DMS79 (cell line): ENCODE results near the gene MSI2.

Experiments used
- DNase-seq: peaks from one replicate; lab custom pipeline; 2025; lab: John Stamatoyannopoulos, UW

MSI2 gene

DNA sequence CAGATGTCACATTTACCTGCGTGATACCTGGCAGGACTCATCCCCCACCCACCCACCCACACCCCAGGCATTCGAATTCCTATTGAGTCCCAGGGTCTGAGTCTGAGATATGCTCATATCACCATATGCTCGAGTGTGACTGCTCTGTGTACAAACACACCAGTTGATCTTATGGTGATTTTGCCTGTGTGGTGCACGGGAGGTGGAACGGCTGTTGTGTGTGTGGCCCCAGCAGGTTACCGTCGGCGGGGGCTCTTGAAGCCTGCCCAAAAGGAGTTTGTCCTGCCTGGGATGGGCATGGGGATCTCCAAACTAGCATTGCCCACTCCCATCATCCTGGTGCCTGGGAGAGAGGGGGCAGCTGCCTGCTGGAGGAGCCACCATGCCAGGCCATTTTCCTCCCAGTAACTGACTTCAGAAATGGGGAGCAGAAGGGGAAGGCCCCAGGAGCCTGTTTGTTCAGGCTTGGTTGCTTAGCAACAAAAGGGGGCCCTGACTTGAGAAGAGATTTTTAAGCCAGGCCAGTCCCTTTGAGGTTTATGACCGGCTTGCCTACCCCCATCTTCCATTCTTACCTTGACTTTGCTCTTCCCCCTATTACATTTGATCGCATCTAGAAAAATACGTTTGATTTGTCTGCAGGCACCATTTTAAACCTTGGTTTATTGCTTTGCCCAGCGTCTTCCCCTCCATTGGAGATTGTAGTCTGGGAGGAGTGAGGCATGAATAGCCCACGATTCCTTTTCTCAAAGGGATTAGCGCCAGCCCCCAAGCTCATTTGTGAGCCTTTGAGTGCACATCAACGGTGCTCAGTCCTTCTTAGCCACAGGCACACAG, 271.1 kb downstream of the MSI2 start:
- DNase-seq = peak; percentile 72

DNA sequence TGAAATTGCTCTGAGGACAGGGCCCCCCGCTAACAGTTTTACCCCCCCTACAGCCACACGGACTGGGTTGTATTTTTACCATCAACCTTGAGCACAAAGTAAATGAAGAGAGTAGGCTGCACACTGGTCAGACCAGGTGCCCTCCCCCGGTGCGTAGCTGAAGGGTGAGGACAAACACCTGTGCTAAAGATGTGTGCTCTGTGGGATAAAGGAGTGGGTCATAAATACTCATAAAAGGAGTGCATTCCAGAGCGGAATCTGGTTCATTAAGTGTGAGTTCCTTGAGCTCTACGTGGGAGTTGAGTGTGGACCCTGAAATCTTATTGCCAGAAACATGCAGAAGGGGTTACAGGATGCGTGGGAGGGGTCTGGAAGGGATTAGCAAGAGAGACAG, 271.7 kb downstream of the MSI2 start:
- peak; percentile 72 for DNase-seq

DNA sequence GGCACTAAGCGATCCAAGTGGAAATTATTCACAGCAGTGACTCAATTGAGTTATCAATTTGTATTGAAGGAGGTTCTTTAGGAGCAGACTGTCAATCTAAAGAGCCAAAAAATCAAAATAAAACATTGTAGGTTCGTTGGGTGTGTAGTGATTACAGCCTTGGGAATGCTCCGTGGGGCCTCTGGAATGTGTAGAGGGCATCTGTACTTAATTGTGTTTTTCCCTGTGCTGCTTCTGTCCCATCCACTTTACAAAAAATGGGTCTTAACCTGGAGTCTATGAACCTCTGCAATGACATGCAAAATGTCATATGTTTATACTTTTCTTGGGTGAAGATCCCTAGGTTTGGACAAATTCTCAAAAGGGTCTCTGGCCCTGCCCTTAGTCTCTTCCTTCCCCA, 273.7 kb downstream of the MSI2 start:
- no peak for DNase-seq

DNA sequence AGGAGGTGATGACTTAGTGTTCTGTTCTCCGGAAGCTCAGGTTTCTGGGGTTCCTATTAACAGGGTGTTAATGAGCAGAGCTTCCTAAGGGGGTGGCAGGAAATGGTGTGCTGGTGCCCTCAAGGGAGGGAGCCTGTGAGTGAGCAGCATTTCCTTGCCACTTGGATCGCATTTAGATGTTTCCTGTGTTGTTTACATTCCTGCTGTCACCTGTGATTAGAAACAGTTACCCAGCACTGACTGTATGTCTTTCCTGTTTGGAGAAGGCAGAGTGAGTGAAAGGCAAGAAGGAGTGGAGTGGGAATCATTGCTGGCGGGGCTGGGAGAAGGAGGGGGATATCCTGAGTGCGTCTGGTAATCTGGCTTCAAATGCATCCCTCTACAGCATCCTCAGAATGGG, 274.2 kb downstream of the MSI2 start:
- no peak for DNase-seq

DNA sequence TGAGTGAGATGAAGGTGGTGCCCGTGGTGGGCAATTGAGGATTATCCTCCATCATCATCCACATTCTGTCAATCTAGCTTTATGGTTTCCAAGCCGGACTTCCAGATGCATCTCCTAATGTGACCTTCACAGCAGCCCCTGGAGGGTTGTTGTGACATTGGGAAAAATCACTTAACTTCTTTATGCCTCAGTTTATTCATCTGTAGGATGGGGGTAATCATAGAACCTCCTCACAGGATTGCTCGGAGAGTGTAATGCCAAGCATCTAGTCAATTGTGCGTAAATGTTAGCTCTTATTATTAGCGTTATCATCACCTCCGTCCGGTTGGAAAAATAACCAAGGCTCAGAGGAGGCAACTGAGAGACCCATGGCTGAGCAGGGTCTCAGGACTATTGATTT, 274.8 kb downstream of the MSI2 start:
- DNase-seq = no peak

DNA sequence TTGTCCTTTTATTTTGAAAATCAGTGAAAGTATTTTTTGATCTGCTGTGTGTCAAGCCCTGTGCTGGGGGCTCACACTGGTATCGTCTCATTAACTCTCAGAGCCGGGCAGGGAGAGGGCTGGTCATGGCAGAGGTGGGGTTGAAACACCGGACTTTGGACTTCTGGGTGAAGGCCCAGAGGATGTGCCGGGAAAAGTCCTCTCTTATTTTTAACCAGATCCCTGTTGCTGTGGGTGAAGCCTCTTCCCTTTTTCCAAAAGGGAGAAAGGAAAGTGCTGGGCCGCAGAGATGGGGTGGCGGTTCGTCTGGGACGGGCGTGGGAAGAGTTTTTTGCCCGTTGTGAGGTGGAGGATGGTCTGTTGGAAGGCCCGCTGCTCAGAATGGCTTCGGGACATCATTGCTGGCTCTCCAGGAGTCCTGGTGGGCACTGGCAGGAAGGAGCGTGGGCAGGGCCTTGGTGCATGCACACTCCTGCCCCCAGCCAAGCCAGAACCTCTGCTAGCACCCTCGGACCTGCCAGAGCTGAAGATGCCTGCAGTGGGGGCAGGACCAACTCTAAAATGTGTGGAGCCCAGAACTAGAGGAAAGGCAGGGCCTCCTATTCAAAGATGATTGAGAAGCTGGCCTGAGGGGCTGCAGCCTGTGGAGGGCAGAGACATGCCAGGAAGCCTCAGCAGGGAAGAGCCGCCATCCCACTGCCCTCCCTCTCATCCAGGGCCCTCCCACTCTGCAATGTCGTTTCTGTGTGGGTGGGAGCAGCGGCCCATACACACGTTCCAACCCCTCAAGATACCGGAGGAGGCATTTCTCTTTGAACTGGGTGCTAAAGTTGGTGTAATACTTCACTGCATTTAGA, 275.6 kb downstream of the MSI2 start:
- no peak for DNase-seq

DNA sequence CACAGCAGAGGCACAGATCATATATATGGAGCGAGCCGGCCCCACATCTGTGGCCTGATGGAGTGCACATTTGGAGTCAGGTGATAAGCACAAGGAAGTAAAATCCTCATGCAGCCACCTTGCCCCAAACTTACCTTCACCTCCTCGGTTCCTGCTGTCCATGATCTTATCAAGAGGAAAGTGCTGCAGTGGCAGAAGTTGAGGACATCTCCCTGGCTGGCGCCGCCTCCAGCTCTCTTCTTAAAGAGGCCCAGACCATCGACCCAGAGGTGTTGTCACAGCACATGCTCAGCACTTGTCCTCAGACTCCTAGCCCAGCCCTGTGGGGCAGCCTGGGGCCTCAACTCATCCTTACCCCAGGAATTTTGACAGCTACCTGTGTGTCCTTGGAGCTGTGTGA, 276.2 kb downstream of the MSI2 start:
- no peak for DNase-seq

DNA sequence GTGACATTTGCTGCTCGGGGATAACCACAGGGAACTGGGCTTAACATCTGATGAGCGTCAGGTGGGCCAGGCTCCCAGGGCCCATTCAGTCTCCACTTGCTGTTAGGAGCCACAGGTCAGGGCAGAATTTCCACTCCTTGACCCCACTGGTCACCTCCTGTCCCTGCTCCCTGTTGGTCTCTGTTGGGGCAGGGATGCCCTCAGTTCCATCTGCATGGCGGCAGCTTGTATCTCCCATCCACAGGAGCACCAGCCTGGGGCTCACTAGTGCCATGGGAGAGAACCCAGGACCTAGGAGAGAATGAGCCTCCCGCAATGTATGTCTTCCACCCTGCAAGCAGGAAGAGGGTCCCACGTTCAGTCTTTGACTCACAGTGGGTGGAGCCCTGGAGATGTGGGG, 276.6 kb downstream of the MSI2 start:
- no peak for DNase-seq

DNA sequence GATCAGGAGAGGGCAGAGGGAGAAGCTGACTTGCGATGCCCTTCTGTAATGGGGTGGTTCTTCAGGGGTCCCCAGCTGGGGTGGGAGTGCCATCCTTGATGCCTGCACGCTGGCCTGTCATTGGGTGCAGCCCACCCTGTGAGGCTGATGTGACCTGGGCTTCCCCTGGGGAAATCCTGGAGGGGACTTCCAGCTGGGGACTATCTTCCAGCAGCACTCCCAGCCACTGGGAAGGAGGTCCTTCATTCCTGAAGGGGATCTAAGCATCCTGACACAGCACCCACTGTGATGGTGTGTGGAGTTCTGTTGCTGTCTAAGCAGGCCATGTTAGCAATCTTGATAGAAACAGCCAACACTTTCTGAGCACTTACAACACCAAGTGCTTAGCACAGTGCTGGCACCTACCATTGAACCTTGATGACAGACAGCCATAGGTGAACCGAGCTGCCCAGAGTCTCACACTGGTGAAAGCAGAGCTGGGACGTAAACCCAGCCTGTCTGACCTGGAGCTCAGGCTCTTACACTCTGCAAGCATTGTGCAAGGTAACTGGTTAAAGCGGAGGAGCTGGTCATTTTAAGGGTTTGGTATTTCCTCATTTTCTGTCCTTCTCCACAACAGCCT, 277.5 kb downstream of the MSI2 start:
- no peak for DNase-seq

DNA sequence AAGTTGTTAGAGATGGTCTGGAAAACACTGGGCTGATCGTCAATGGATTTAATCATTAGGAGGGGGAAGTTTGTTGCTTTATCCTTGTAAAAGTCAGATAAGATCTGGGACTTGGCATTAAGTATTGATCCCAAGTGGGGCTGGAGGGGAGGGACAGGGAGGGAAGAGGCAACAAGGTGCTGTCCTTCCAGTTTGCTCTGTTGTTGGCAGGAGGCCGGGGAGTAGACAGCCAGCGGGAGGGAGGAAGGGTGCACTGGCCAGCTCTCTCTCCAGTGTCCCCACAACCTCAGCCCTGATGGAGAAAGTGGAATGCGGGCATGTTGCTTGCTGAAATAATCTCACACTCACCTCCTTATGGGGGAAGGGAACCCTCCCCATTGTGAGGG, 278.5 kb downstream of the MSI2 start:
- no peak for DNase-seq

DNA sequence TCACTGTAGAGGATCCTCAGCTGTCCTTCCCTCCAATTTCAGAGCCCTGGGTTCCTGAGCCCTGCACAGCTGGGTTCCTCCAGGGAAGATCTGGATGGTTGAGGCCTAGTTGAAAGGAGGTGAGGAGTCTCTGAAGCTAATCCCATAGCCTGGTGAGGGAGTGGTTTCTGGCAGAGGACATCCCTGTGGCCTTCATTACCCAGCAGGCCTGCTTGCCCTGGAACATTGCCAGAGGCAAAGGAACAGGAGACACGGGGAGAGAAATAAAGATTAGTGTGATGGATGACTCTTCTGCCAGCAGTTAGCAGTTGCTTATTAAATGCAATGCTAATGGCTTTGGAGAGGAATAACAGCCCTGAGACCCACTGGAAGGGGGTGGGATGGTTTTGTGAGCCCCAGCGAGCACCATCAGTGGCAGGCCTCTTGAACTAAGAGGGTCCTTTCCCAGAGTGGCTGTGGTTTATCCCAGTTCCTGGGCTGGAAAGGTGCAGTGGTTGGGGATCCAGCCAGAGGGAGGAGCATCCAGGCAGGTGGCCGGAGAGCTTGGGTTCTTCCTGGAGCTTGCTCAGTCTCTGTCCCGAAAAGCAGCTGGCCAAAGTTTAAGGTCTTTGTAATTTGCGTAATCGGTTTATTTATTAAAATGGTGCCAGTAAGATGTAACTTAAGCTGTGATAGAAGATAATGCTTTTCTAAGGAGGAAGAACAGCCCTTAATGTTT, 279.1 kb downstream of the MSI2 start:
- DNase-seq = peak; percentile 88

DNA sequence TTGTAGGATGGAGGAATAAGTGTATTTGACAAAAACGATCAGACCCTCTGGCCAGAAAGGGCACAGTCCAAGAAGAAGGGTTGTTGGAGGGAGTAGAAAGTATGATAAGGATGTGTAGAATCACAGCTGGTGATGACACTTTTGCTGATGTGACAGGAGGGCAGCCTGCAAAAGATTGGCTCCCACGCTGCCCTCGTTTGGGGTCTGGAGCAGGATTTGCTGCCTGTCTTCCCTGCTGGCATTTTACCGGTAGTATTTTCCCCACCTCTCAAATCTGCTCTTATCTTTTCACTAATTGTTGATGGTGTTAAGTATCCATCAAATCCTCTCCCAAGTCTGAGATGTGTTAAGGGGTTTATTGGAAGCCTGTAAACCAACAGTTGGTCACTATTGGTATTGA, 280.0 kb downstream of the MSI2 start:
- DNase-seq = no peak

DNA sequence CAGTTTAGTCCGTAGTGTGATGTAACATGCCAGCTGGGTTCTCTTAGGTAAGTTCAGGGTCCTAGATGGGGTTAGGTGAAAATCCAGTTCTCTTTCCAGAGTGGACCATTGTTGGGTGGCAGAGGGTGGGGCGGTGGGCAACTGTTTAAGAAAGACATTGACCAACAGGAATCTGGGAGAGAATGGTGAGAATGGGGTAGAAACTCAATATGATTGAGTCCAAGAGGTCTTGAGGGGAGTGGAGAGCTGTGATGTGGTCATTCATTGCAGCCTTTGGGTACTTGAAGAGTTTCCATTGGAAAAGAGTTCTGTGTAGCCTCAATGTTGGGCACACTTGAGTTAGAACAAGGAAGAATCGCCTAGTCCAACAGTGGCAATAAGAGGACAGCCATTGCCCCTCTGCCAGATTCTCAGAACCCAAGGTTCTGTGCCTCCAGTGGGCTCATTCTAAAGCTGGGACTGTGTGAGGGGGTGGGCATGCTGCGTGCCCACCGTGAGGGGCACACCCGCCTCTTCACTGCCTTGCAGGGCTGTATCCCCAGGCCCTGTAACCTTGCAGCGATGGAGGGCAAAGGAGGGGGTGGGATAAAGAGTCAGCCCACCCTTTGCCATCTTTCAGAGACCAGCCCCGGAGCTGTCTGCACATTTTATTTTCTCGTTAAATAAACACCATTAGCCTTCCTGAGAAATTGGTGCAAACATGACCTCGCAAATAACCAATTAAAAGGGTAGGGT, 280.6 kb downstream of the MSI2 start:
- no peak for DNase-seq

DNA sequence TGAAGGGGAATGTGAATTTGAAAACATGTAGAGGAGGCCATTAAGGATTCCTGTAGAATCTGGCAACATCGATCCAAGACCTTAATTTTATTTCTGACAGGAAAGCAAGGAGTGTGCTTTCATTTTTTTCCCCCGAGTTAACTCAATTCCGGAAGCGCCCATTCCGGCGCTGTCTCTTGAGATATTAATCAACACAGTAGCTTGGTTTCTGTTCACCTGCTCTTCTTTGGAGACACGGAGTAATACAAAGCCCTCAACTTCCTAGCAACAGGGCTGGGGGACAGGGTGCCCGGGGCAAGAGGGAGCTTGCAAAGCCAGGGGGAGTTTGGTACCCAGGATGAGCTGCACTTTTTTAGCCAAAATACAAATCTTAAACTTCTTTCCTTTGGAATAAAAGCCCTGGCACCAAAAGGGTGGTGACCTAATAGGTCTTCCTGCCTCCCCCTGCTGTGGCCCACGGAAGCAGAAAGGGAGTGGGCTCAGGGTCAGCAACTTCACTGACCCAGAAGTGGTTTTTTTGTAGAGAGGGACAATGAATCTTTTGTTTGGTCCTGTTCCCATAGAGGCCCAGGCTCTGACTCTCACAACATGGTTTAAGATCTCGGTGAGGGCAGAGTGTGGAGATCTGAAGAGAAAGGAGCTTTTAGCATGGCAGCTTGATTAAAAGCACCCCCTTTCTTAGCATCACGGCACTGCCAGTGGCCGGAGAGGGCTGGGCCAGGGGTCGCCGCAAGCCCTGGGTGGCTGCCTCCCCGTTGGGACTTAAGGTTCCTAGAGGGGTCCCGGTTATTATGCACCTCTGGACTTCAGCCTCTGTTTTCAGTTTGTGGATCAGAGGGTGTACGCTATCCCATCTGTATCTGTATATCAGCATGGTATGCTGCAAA, 281.4 kb downstream of the MSI2 start:
- no peak for DNase-seq

DNA sequence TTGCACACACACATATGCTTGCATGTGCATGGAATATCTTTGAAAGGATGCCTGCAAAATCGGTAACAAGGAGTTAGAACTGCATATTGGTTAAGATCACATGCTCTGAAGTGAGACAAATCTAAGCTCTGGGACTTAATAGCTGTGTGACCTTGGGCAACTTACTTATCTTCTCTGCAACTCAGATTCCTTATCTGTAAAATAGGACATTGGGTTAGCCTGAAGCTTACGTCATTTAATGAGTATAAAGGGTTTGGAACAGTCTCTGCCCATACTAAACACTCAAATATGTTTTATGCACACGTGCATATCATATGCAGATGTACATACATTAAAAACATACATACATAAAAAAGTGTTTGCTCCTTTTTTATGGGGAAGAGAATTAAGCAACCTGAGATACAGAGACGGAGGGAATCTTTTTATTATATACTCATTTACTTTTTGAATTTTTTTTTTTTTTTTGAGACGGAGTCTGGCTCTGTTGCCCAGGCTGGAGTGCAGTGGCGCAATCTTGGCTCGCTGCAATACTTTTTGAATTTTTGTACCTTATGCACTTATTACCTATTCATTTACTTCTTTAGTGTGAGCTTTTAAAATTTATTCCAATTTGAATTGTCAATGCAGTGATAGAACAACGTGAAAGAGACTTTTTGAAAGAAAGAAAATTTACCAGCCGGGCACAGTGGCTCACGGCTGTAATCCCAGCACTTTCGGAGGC, 282.6 kb downstream of the MSI2 start:
- no peak for DNase-seq

DNA sequence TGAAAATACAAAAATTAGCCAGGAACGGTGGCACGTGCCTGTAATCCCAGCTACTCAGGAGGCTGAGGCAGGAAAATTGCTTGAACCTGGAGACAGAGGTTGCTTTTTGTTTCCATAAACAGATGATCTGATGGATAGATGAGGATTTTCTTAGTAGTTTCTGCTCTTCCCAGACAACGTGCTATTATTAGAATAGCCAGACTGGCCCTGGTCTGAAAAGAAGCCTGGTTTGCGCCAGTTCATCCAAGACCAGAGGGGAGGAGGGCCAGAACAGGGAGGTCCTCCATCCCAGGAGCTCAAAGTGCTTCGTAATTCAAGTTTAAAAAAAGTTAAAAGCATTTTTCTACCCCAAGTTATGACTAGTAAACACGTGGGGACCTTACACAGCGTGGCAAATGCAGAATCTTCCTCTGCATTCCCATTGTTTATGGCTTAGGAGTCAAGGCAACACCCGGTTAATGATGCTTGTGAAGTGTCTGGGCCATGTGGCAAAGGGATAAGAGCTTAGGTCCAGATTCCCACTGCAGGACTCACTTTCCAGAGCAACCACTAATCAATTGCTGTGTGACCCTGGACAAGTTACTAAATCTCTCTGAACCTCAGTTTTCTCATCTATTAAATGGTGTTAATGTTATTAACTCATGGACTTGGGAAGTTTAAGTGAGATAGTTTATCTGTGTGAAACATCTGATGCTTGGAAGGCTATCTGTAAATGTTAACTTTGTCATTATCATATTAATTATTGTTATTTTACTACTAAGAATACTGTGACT, 283.4 kb downstream of the MSI2 start:
- DNase-seq = no peak

DNA sequence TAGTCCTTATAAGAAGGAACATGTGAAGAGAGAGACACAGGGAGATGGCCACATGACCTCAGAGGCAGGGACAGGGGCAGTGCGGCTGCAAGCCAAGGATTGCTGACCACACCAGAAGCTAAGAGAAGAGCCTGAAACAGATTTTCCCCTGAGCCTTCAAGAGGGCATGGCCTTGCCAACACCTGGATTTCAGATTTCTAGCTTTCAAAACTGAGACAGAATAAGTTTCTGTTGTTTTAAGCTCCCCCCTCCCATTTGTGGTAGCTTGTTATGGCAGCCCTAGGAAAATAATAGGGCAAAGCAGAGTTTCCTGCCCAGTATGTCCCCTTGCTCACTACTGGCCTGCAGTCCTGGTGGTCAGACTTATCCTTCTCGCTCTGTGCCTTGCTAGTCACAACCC, 284.3 kb downstream of the MSI2 start:
- no peak for DNase-seq

DNA sequence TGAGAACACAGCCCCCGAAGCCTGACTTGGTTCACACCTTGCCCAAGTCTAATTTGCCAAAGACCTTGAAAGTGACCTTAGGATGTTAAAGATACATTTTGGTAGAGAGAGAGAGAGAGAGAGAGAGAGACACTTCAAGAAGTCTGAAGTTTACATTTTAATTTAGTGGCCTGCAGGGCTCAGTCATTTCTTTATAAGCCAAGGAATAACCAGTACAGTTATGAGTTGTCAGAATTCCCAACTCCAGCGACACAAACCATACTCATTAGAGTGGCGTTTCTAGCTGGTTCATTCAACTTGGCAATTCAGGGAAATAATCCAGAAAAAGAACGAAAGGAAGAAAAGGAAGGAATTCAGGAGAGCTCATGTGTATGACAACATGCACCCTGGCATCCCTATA, 284.7 kb downstream of the MSI2 start:
- DNase-seq = no peak
